Lung microvascular endothelial cell (primary cell): Measurements from ENCODE around the gene MRPL17. TPM values are rescaled to one million over a fixed set of nuclear protein-coding genes. Genes with fewer than 3 reads are reported as not detected.

ENCODE experiments used
- DNase-seq, 2 donors: peaks; one replicate each; pipeline versions ENCODE4 v3.0.0 to v3.0.0-alpha.2; 2010; ENCODE audit warnings: low read depth in 2 of 2
- total RNA-seq: library from RNA; depleted of rRNA; stranded (reverse); fragments of >200 nt; gene quantifications from 2 replicates; pipeline ENCODE4 v1.2.1, GENCODE V29; 2014

MRPL17 gene
- total RNA-seq, 1 donor from 2014 or later = 47.4 TPM

GRCh38 chr11:6633422-6634408 is 49.4 kb downstream of the MRPL17 start:
- DNase-seq = no peak

DNA sequence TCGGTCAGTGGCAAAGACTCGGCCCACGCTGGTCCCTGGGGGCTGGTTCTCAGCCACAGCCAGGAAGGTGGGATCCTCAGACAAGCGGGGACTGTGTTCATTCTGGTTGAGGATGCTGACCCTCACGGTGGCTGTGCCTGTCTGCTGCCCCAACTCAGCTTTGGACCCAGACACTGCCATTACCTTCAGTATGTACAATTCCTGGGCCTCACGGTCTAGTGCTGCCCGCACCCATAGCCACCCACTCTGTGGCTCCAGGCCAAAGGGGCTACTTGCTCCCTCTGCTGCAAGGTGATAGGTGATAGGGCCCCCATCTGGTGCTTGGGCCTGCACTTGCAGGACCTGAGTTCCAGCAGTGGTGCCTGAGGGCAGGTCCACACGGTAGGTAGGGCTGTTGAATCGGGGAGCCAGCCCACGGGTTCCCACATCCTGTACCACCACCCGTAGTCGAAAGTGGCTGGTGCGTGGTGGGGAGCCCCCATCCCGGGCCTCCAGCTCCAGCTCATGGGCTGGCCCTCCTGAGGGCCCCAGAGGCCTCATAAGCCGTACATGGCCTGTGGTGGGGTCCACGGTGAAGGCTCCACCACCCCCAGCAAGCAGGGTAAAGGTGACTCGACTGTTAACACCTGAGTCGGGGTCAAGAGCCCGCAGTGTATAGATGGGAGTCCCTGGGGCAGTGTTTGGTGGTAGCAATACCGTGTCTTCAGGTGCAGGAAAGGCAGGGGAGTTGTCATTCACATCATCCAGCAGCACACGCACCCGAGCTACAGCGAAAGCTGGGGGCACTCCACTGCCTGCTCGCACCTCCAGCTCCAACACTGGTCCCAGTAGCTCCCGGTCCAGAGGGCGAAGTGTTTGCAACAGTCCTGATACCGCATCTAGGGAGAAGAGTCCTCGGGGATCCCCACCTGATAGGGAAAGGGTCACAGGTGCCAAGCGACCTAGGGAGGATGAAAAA is 50.7 kb downstream of the MRPL17 start:
- no peak for DNase-seq

- no peak for DNase-seq
Measured at GRCh38 chr11:6631361-6631890, 51.7 kb downstream of the MRPL17 start.

DNA sequence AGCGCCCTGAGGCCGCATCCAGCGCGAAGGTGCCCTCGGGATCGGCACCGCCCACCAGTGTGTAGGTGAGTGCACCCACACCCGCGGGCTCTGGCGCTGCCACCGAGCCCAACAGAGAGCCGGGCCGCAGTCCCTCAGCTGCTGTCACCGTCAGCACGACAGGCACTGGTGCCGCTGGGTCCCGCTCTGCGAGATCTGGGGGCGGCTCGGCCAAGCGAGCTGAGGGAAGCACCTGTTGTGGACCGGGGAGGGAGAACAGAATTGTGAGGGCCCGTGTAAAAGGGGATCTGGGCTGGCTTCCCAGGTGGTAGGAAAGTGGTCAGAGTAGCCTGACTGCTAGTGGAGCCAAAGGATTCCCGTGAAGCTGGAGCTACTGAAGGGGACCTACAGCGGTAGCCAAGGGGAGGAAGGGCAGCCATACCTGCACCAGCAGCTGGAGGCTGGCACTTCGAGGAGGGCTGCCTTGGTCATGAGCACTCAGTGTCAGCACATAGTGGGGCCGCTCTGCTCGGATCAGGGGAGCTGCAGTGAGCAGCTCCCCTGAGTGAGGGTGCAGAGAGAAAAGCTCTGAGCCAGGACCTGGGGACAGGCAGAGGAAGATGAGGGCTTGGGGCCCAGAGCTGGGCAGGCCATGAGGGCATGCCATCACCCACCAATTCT is 52.4 kb downstream of the MRPL17 start:
- no peak for DNase-seq

Other genes with a start within 250 kb of the MRPL17 start
- 0.22 TPM in 1 of 2 replicates, not detected in the other for gene HPX, start 242.4 kb downstream of the MRPL17 start, total RNA-seq
- gene TRIM3, start 209.4 kb downstream of the MRPL17 start, total RNA-seq = 15.3 and 21.6 TPM in 2 replicates
- 27.6 and 27.7 TPM in 2 replicates for gene ARFIP2, start 202.0 kb downstream of the MRPL17 start, total RNA-seq
- 16.3 and 28.6 TPM in 2 replicates for gene TIMM10B, start 201.8 kb downstream of the MRPL17 start, total RNA-seq
- 0.65 and 1.6 TPM in 2 replicates for gene DNHD1, start 186.1 kb downstream of the MRPL17 start, total RNA-seq
- 6.1 and 10.3 TPM in 2 replicates for gene RRP8, start 79.7 kb downstream of the MRPL17 start, total RNA-seq
- 95.9 and 109 TPM in 2 replicates for gene ILK, start 79.6 kb downstream of the MRPL17 start, total RNA-seq
- 27.7 and 34.1 TPM in 2 replicates for gene TAF10, start 71.1 kb downstream of the MRPL17 start, total RNA-seq
- gene TPP1, start 63.9 kb downstream of the MRPL17 start, total RNA-seq = 61.2 and 69.2 TPM in 2 replicates
- gene DCHS1, start 27.5 kb downstream of the MRPL17 start, total RNA-seq = 28.3 and 46.2 TPM in 2 replicates
- under 0.01 and 0.20 TPM in 2 replicates for gene OR2AG2, start 88.6 kb upstream of the MRPL17 start, total RNA-seq
- gene OR2AG1, start 99.7 kb upstream of the MRPL17 start, total RNA-seq = not detected in 2 replicates
- under 0.01 TPM in 2 replicates for gene OR6A2, start 116.3 kb upstream of the MRPL17 start, total RNA-seq
- gene OR10A5, start 162.3 kb upstream of the MRPL17 start, total RNA-seq = not detected in 2 replicates
- not detected in 2 replicates for gene OR10A2, start 179.7 kb upstream of the MRPL17 start, total RNA-seq
- gene OR10A4, start 193.3 kb upstream of the MRPL17 start, total RNA-seq = not detected in 2 replicates
- under 0.01 TPM in 1 of 2 replicates, not detected in the other for gene OR2D2, start 209.2 kb upstream of the MRPL17 start, total RNA-seq
- gene OR2D3, start 237.7 kb upstream of the MRPL17 start, total RNA-seq = not detected in 2 replicates
- gene ZNF215, start 243.1 kb upstream of the MRPL17 start, total RNA-seq = 0.79 and 2.0 TPM in 2 replicates